Kidney (tissue), 14 donors: Measurements from ENCODE around the gene KCNIP1. TPM values are rescaled to one million over a fixed set of nuclear protein-coding genes. Genes with fewer than 3 reads are reported as not detected.

Experiments used
- DNase-seq, 5 donors: peaks; one replicate each; pipeline ENCODE4 v3.0.0-alpha.2; 2013 to 2020
- FAIRE-seq: peaks from 2 replicates; lab custom pipeline; 2012; peaks lifted over from hg19 to GRCh38; lab: Jason Lieb, UNC
- H3K27ac ChIP-seq, 2 donors: one replicate each; pipeline ENCODE4 v1.7.0; 2013; ENCODE audit warnings: low read depth in 2 of 2, low read length in 2 of 2, inconsistent platforms in 1 of 2
- H3K27me3 ChIP-seq: one replicate; pipeline ENCODE4 v1.7.1; 2013; ENCODE audit warnings: low read length, inconsistent platforms; ENCODE audit not compliant: control insufficient read depth, insufficient read depth
- H3K36me3 ChIP-seq, 3 donors: one replicate each; pipeline versions ENCODE4 v1.7.0 to v1.7.1; 2013; ENCODE audit warnings: low read length in 3 of 3, control low read depth in 1 of 3, inconsistent platforms in 1 of 3; ENCODE audit not compliant: insufficient read depth in 3 of 3, control insufficient read depth in 2 of 3
- H3K4me1 ChIP-seq, 3 donors: one replicate each; pipeline versions ENCODE4 v1.7.0 to v1.7.1; 2013; ENCODE audit warnings: low read length in 3 of 3, inconsistent platforms in 1 of 3, low read depth in 1 of 3; ENCODE audit not compliant: control insufficient read depth in 2 of 3, insufficient read depth in 2 of 3
- H3K4me3 ChIP-seq, 3 donors: one replicate each; pipeline versions ENCODE4 v1.7.0 to v1.8.1; 2013; ENCODE audit warnings: low read length in 3 of 3, control low read depth in 1 of 3, inconsistent platforms in 1 of 3
- H3K9ac ChIP-seq, 3 donors: one replicate each; pipeline versions ENCODE4 v1.7.0 to v1.7.1; 2013; ENCODE audit warnings: low read length in 3 of 3, control low read depth in 1 of 3, inconsistent platforms in 1 of 3
- H3K9me3 ChIP-seq, 3 donors: one replicate each; pipeline versions ENCODE4 v1.7.0 to v1.7.1; 2013; ENCODE audit warnings: low read length in 3 of 3, control low read depth in 1 of 3, inconsistent platforms in 1 of 3; ENCODE audit not compliant: control insufficient read depth in 2 of 3, insufficient read depth in 1 of 3
- CTCF ChIP-seq: IDR thresholded peaks from 3 replicates; pipeline ENCODE4 v1.5.1; 2012; ENCODE audit warnings: mild to moderate bottlenecking, moderate library complexity, borderline replicate concordance; ENCODE audit not compliant: insufficient read depth; ENCODE audit errors: extremely low read depth
- intact Hi-C: fragments of 100-400 bp; cut with DNase I; formaldehyde crosslinking; loops from one replicate; pipeline ENCODE4 v1.11.1; 2022
- polyA plus RNA-seq: library from polyadenylated mRNA; stranded (reverse); fragments of 350-450 nt; fragmentation: Illumina TruSeq; extraction: RNeasy Lipid Tissue Mini Kit (QIAGEN cat#74804); gene quantifications from one replicate; pipeline ENCODE4 v1.2.3, GENCODE V29; 2014; ENCODE audit warnings: low read depth, low replicate concordance; ENCODE audit not compliant: insufficient read depth
- total RNA-seq: library from RNA; stranded (reverse); fragmentation: NEBNext Ultra II Directional; extraction: Animal tissue kit (Norgen Biotek cat#: 25700); gene quantifications from one replicate; pipeline ENCODE4 v1.2.1, GENCODE V29; 2021
- donor health status: control.
- donor health status: control.
- donor health status: control.
- donor health status: control.
- donor health status: control.
- donor health status: DM: yes; HTN: yes; CAD: no.
- donor health status: Normal renal cell carcinoma (clear cell type).

KCNIP1 gene
- total and polyA plus RNA-seq, 2 donors from 2014 or later: 1.8 to 3.1 TPM

GRCh38 chr5:170469414-170469813 lies 34.4 kb upstream of the KCNIP1 start:
- Histone ChIP-seq H3K36me3 (no peaks in the 10 kb centered on the region), H3K9me3 (no peaks in the 10 kb centered on the region), H3K4me1 (no peaks in the 10 kb centered on the region), H3K4me3 (no peak overlapping the region), H3K9ac (no peak overlapping the region), H3K27ac (no peak overlapping the region), H3K27me3 (no peaks in the 10 kb centered on the region)
- DNase-seq: no peak
- no peak for FAIRE-seq
- TF ChIP-seq CTCF: no peak
- intact Hi-C loops: no loop called here

- FAIRE-seq (no peak), DNase-seq (no peak)
- H3K27ac ChIP-seq: no peak overlapping the region
- H3K36me3 ChIP-seq: no peaks in the 10 kb centered on the region
- no peak overlapping the region for H3K4me3 ChIP-seq
- H3K4me1 ChIP-seq: no peaks in the 10 kb centered on the region
- H3K9me3 ChIP-seq: no peaks in the 10 kb centered on the region
- no peaks in the 10 kb centered on the region for H3K27me3 ChIP-seq
- no peak overlapping the region for H3K9ac ChIP-seq
- intact Hi-C loops: no loop called here
- TF ChIP-seq CTCF: no peak
Measured at GRCh38 chr5:170470275-170470674, 33.5 kb upstream of the KCNIP1 start.

- DNase-seq (no peak), FAIRE-seq (no peak)
- Histone ChIP-seq H3K4me3 (no peak overlapping the region), H3K4me1 (no peaks in the 10 kb centered on the region), H3K9me3 (no peaks in the 10 kb centered on the region), H3K27me3 (no peaks in the 10 kb centered on the region), H3K27ac (no peak overlapping the region), H3K36me3 (no peaks in the 10 kb centered on the region), H3K9ac (no peak overlapping the region)
- no peak for TF ChIP-seq CTCF
- intact Hi-C loops: no loop called here
Measured at GRCh38 chr5:170470808-170471404, 32.9 kb upstream of the KCNIP1 start.
